Measurements from ENCODE around the gene ADGRD1. TPM values are rescaled to one million over a fixed set of nuclear protein-coding genes. Genes with fewer than 3 reads are reported as not detected.

The ADGRD1 gene
- total RNA-seq, 1 experiment from 2014 or later, result 239 TPM

DNA sequence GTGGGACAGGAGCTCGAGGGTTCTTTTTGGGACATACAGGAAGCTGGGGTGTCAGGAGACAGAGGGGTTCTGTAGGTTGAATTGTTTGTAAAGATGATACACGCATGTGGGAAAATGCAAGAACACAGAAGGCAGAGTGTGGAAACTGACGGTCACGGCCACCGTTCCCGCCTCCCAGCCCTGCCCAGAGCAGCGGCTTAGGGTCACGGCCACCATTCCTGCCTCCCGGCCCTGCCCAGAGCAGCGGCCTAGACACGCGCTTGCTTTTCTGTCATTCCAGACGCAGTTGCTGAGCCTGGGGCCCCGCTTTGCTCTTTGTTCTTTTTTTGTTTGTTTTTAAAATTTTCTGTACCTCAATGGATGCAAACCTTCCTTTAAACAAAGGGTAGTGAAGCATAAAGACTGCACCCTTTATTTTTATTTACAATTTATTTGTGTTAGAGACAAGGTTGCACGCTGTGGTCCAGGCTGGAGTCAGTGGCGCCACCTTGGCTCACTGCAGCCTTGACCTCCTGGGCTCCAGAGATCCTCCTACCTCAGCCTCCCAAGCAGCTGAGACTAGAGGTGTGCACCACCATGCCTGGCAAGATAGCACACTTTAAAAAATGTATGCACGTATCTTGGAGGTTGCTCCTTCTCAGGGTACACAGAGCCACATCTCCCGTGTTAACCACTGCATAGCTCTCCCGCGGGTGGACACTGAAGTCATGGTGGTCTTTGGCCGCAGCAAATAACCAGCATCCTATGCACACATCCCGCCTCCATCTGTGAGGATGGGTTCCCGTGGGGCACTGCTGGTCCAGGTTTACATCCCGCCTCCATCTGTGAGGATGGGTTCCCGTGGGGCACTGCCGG, 142.3 kb downstream of the ADGRD1 start:
- no peak for DNase-seq (ENCODE audit: extremely low read depth, low read depth)

DNA sequence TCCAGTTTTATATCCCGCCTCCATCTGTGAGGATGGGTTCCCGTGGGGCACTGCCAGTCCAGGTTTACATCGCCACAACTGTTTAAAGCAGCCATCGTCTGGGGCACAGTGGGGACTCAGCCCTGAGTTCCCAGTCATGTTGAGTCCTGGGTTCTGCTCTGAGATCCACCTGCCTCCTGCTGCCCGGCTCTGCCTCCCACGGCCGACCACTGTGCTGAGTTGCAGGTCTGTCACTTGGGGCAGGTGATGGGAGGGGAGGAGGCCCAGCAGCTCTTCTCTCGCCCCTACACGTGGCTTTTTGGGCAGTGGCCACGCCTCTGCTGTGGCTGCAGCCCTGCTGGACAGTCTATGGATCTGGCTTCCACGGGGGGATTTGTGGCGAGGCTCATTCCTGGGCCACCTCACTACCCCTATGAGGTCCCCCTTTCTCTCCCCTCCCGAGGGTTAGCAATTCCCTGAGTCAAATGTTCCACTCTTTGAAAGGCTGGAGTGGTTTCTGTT, 143.0 kb downstream of the ADGRD1 start:
- DNase-seq (ENCODE audit: extremely low read depth, low read depth), result no peak

DNA sequence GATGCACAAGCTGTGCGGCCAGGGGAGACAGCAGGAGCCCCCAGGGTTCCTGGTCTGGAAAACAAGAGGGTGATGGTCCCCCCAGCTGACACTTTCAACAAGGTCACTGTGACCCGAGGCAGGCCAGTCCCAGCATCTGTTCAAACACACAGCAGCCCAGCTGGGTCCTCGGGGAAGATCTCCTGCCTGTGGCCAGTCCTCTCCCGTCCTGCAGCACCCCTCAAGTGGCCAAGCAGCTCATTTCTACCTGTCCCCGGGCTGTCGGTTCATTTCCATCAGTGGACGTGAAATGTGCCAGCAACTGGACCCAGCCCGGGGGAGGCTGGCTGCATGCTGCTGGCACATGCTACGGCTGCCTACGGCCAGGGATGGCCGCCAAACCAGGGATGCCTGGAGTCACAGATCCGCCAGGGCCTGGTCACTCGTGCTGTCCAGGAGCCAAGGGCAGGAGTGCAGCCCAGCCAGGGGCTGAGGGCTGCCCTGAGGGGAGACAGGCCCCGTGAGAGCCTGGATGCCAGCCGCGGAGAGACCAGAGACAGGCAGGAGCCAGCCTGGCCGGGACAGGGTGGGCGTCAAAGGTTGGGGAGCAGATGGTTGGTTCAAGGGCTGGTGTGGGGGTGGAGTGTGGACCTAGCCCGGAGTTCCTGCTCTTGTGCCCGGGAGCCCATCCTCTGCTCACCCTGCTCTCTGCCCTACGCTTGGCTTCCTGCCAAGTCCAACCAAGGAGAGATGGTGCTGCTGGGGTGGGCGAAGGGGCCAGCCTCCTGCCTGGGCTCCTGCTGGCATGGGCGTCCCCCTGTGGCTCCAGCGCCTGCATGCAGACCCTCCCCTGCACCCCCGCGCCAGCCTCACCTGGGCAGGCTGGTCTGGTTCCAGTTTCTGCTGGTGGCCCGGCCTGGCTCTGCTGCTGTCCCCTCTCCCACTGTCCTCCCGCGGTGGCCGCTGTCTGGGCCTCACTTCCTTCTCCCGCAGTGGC, 143.8 kb downstream of the ADGRD1 start:
- no peak for DNase-seq (ENCODE audit: extremely low read depth, low read depth)

DNA sequence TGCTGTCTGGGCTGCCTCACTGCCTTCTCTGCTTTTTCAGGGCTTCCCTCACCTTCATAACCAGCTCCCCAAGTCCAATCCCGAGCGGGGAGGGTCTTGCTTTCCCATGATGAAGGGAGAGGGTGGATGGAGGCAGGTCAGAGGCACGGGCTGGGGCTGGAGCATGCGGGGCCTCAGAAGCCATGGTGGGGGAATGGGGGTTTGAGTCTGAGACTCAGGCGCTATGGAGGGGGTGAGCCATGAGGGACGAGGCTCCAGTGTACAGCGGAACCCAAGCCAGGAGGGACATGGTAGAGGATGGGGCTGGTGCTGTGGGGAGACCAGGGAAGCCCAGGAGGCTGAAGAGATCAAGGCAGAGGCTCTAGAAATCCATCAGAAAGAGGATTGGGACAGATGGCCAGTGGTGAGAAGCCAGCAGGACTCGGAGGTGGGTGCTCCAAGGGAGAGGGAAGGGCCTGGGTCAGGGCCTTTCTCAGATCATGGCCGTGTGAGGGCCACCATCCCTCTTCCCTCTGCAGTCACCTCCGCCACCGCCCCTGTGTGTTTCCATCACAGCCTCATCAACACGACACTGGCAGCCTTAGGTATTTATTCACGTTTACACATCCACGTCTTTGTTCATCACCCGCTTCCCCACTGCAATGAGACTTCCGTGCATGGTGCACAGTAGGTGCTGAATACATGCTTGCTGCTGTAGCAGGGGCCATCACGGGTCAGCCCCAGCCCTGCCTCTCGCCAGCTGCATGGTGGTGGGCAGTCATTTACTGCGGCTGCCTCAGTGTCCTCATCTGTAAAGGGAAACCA, 144.7 kb downstream of the ADGRD1 start:
- no peak for DNase-seq (ENCODE audit: extremely low read depth, low read depth)

DNA sequence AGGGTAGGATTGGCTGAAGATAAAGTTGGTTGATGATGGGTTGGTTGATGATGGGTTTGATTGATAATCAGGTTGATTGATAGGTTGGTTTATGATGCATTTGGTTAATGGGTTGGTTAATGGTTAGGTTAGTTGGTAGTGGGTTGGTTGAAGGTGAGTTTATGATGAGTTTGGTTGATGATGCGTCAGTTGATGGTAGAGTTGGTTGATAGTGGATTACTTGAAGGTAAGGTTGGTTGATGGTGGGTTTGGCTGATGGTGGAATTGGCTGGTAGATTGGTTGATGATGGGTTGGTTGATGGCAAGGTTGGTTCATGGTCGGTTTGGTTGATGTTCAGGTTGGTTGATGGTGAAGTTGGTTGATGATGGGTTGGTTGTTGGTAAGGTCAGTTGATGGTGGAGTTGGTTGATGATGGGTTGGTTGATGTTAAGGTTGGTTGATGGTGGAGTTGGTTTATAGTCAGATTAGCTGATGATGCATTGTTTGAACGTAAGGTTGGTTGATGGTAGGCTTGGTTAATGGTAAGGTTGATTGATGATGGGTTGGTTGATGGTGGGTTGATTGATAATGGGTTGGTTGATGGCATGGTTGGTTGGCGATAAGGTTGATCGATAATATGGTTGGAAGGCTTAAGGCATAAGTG, 146.4 kb downstream of the ADGRD1 start:
- DNase-seq (ENCODE audit: extremely low read depth, low read depth), result no peak

DNA sequence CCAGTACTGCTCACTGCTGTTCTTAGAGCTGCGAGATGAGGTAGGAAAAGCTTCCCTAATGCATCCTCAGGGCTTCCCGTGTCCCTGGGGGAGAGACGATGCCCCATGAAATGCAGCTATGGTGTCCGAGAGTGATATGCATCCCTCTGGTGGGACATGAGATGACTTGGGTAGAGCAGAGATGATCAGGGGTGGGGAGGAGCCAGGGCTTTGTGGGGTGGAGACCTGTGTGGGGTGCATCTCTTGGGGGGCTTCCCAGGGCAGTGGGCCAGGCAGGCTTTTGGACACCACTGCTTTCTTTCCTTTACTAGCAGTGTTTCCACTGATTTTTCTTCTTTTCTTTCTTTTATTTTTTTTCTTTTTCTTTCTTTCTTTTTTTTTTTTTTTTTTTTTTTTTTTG, 147.3 kb downstream of the ADGRD1 start:
- DNase-seq (ENCODE audit: extremely low read depth, low read depth), result no peak

DNA sequence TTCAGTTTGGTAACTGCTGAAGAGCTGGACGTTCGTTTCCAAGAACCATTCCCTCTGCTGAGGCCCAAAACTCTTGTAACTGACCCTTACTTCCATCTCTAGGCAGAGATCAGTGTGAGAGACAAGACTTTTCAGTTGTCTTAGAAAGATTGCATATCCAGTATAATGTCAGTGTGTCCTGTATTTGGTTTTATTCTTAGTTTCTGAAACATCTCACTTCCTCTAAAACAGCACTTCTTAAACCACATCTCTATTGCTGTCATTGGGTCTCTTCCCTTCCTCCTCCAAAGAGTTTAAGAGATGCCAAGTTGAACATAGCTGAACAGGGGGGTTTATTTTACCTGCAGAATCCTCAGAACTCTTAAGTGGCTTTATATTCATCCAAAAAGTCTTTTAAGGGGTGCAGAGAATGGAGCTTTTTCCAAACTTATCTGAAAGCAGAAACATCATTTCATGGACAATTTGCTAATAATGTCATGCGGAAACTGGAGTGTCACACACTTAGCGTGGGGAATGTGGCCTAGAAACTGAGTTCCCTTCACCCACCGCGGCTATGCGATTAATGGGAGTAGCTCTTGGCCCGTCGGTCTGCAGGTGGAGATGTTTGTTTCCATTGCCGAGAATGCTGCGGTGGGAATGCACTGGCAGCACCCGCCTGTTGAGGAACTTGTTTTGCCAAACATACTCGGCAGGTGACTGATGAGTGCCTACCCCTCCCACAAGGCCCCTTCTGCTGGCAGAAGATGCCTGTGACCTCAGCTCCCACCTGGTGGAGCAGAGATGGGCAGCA, 148.2 kb downstream of the ADGRD1 start:
- no peak for DNase-seq (ENCODE audit: extremely low read depth, low read depth)

DNA sequence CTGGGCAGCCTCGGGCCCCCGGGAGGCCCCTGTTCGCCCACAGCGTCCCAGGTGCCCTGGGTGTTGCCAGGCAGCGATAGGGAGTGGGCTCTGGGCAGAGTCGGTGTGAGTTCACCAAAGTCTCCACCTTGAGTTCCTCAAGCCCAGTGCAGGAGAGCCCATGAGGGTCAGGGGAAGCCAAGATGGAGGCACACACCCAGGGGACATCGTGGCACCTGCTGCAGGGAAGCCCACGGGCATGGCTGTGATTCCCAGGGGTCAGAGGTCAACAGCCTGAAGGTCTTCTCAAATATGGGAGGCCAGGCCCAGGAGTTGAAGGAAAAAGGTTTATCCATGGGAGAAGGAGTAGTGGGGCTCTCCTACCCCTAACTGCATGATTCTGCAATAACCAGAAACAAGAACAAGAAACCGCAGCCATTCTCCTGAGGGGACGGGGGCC, 148.8 kb downstream of the ADGRD1 start:
- DNase-seq (ENCODE audit: extremely low read depth, low read depth), result no peak

DNA sequence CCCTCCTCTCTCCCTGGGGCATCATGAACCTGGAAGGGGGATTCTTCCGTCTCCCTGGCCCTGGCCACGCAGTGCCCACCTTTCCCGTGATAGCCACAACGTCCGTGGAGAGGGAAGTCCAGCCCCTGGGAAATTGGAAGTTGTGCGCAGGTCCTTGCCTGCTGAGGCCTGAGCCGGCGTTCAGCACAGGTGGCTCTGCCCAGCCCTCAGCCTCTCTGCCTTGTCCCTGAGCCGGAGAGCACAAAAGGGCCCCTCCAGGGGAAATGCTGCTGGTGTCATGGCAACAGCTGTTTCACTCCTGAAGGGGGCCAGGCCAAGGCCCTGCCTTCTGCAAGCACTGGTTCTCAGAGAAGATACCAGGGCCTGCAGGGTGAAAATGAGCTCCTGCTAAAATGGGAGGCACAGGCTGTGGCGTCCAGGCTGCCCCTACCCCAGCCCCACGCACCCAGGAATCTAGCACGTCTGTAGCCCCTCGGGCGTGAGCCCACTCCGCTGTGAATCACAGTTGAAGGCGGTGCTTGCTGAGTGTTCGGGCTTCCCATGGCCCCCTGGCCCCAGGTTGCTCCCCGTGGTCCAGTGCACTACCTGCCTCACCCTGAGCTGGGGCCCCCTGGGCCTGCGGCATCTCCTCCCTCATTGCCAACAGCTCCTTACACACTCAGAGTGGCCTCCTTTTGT, 149.4 kb downstream of the ADGRD1 start:
- no peak for DNase-seq (ENCODE audit: extremely low read depth, low read depth)

DNA sequence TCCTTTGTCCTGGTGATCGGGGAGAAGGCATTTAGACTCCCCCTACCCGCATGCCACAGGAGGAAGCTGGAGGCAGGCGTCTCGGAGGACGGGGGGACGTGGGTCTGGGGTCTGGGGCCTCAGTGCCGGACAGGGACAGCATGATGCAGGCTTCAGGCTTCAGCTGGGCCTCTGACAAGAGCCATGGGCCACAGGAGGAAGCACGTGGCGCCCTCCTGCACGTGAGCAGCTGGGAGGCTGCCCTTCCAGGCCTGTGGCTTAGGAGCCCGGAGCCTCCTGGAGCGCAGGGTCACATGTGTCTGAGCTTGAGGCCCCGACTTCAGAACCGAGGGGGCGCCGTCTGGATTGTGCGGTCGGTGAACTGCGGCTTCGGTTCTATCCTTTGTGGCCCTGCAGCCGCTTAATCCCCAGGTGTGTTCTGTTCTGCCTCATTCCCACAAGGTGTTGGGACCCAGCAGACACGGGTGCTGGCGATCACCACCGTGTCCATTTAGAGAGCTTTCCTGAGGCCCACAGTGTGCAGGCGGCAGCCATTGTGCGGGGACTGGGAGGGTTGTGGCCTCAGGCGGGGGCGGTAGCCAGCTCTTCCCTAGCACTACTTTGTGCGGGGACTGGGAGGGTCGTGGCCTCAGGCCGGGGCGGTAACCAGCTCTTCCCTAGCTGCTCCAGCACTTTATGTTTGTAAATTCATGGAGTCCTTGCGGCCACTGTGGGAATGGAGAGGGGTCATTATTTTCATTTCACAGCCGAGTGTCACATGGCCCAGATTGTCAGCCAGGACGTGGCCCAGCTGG, 150.2 kb downstream of the ADGRD1 start:
- DNase-seq (ENCODE audit: extremely low read depth, low read depth), result no peak

DNA sequence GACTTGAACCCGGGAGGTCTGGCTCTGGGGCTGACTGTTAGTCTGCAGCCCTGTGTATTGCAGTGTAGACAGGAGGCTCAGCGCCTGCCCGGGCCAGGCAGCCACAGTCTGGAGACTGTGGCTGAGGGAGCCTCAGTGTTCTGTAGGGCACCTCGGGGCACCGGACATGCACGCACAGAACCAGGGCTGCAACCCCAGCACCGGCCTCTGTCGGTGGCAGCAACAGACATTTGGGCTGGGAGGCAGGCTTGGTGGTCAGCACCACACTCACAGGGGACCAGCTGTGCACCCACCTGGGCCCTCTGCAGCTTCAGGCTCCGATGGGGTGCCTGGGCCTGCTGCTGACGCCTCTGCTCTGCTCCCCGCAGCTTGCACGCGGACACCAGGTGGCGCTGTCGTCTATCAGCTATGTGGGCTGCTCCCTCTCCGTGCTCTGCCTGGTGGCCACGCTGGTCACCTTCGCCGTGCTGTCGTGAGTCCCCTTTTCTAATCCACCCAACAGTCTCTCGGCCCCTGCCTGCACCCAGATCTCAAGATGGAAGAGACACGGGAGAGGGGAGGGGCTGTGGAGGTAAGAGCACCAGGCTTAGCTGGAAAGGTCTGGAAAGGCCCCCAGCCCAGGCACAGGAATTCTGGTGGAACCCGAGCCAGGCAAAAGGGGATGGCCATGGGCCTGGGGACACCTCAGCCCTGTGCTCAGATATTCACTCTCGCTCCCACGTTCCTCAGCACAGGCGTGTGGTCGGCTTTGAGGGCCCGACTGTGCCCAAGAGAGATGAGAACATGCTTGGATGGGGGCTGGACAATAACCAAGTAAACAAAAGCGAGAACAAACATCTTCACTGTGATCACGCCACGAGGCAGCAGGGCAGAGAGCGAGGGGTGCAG, 151.0 kb downstream of the ADGRD1 start:
- peak; percentile 80 for DNase-seq (ENCODE audit: extremely low read depth, low read depth)

DNA sequence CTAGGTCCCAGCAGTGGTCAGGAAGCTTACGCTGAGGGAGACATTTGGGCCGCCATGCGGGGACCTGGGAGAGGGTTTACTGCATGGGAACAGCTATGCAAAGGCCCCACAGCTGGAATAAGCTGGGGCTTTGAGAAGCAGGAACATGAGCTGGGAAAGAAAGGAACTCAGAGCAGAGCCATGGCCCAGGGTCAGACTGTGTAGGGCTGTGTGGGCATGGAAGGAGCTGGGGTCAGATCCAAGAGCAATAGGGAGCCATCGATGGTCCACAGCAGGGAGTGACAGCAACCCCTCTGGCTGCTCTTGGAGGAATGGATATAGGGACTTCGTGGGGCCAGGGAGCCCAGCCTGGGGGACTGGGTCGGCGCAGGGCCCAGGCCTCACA, 151.6 kb downstream of the ADGRD1 start:
- no peak for DNase-seq (ENCODE audit: extremely low read depth, low read depth)

DNA sequence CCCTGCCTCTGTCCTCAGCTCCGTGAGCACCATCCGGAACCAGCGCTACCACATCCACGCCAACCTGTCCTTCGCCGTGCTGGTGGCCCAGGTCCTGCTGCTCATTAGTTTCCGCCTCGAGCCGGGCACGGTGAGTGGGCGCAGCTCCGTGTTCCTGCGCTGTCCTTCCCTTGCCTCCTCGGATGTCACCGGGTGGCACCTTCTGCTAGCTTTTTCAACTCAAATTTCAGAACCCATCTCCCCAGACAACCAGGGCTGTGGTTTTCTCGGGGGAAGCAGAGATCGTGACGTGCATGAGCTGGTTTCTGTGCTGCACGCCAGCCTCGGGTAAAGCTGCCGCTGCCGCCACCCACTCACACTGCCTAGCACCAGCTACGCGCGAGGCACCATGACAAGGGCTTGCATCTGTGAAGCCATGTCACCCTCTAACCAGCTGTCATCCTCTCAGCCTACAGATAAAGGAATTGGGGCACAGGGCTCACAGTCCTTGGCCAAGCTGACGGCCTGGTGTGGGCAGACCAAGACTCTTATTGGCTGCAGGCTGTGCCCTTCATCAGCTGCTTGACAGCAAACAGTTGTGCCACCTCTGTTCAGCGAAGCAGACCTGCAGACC, 152.1 kb downstream of the ADGRD1 start:
- DNase-seq (ENCODE audit: extremely low read depth, low read depth), result no peak

DNA sequence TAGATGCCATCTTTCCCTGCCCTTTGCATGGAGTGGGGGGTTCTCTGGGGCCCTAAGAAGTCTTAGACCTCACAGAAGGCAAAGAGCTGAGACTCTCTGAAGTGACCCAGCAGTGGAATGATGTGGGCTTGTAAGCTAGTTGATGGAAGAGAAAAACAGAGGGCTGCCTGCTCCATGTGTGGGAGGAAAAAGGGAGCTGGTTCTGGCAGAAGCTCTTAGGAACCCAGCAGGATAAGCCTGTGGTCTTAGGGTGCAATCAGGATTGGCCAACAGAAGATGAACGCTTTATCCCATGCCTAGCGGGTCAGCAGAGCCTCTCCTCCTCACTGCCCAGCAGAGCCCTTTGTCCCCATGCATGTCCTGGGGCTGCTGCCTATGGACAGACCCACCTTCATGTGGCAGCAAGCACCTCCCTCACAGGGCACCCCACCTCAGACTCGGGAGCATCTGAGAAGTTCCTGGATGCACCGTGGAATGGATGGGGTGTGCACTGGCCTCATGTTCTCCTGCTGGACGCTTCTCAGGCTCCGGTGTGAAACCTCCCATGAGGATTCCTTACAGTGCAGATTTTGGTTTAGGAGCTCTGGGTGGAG, 152.7 kb downstream of the ADGRD1 start:
- DNase-seq (ENCODE audit: extremely low read depth, low read depth), result no peak

DNA sequence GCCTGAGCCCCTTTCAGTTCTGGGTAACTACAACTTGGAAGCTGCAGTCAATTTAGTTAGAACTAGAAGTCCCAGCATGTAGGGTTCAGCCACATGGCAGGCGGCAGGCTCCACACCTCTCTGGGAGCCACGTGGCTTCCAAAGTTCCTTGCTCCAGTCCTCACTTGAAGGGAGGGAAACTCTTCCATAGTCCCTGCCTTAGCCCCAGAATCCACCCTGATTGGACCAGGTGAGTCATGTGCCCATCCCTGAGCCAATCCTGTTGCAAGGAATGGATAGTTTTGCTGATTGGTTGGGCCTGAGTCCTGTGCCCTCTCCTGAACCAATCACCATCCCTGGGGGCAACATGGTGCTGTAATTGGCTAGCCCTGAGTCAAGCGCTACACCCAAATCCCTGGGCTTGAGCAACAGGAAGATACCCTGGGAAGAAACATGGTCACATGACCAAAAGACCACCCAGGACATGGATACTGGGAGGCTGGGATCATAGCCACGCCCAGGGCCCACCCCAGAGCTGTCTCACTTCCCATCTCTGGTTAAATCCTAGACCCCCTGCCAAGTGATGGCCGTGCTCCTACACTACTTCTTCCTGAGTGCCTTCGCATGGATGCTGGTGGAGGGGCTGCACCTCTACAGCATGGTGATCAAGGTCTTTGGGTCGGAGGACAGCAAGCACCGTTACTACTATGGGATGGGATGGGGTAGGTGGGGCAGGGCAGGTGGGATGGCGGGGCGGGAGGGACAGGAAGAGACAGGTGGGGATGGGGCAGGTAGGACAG, 154.7 kb downstream of the ADGRD1 start:
- DNase-seq (ENCODE audit: extremely low read depth, low read depth), result no peak

Measured in NCI-H460 (cell line).